Activated naive CD8-positive, alpha-beta T cell treated with anti-CD3 and anti-CD28 coated beads, Interleukin-2, amount 50 U/mL, for 24 hours (primary cell): ENCODE data around the gene TXNDC2.

Source experiments
- ATAC-seq: fragments of 150-1000 bp; cut with Tn5 transposase; one replicate; pipeline ENCODE4 v1.10.0; 2021
- DNase-seq: peaks from one replicate; pipeline ENCODE4 v3.0.0; 2021
- H3K27ac Mint-ChIP-seq: one replicate; pipeline ENCODE4 v1.8.0; 2021; ENCODE audit warnings: mild to moderate bottlenecking, mixed read lengths
- H3K27me3 Mint-ChIP-seq: one replicate; pipeline ENCODE4 v1.8.0; 2021; ENCODE audit warnings: mixed read lengths
- H3K36me3 Mint-ChIP-seq: one replicate; pipeline ENCODE4 v1.8.0; 2021; ENCODE audit warnings: low read depth, mixed read lengths
- H3K4me1 Mint-ChIP-seq: one replicate; pipeline ENCODE4 v1.8.0; 2021; ENCODE audit warnings: mixed read lengths
- H3K4me3 Mint-ChIP-seq: one replicate; pipeline ENCODE4 v1.8.0; 2021; ENCODE audit warnings: mild to moderate bottlenecking, moderate library complexity, mixed read lengths
- H3K9me3 Mint-ChIP-seq: one replicate; pipeline ENCODE4 v1.8.0; 2021; ENCODE audit warnings: mixed read lengths

Gene TXNDC2

DNA sequence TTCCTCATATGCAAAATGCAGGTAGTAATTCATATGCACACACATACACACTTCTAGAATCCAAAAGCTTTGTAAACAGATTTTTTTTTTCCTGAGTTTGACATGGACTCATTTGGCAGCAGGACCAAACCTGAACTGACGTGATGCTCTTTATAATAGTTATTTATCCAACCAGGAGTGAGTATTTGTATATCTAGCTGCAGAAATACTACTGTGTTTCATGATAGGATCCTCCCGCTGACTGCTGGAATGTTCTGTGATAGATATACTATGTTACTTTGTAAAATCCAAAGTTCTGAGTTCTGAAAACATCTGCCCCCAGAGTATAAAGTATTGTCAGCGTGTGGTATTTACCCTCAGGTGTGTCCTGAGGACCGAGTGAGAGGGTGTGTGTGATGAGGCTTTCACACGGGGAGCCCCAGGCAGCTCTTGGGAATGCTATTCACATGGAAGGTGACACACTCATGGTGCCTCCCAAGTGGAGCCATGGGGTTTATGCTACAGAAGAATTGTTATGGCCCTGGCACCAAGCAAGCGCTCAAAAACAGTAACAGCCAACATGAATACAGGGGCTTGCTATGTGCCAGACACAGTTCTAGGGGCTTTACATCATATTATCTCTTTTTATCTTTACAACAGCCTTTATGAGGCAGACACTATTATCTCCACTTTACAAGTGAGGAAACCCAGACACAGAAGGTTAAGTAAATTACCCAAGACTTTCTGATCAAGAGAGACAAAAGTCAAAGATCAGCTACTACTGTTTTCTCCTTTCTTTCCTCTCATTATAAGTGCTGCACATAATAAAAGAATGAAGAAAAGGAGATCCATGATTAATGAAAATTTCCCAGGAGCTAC lies 16.7 kb upstream of the TXNDC2 start:
- peaks cover 23% of the 10 kb centered on the region for H3K27me3 Mint-ChIP-seq
- no peak for ATAC-seq
- no peak for DNase-seq
- H3K4me3 Mint-ChIP-seq = no peak overlapping the region
- peaks cover 10% of the 10 kb centered on the region for H3K4me1 Mint-ChIP-seq
- H3K36me3 Mint-ChIP-seq = no peaks in the 10 kb centered on the region
- H3K9me3 Mint-ChIP-seq = peaks cover 19% of the 10 kb centered on the region
- H3K27ac Mint-ChIP-seq = no peak overlapping the region

GRCh38 chr18:9869715-9870430 lies 15.9 kb upstream of the TXNDC2 start:
- no peak overlapping the region for H3K27ac Mint-ChIP-seq
- H3K27me3 Mint-ChIP-seq = peaks cover 23% of the 10 kb centered on the region
- ATAC-seq (no peak), DNase-seq (no peak)
- no peaks in the 10 kb centered on the region for H3K36me3 Mint-ChIP-seq
- H3K4me3 Mint-ChIP-seq = no peak overlapping the region
- peaks cover 10% of the 10 kb centered on the region for H3K4me1 Mint-ChIP-seq
- H3K9me3 Mint-ChIP-seq = peaks cover 19% of the 10 kb centered on the region

GRCh38 chr18:9870431-9871008 lies 15.3 kb upstream of the TXNDC2 start:
- H3K27ac Mint-ChIP-seq = no peak overlapping the region
- no peak for ATAC-seq
- peaks cover 14% of the 10 kb centered on the region for H3K9me3 Mint-ChIP-seq
- H3K27me3 Mint-ChIP-seq = peaks cover 23% of the 10 kb centered on the region
- no peak for DNase-seq
- H3K4me3 Mint-ChIP-seq = no peak overlapping the region
- H3K4me1 Mint-ChIP-seq = peaks cover 10% of the 10 kb centered on the region
- H3K36me3 Mint-ChIP-seq = no peaks in the 10 kb centered on the region

- H3K9me3 Mint-ChIP-seq = peaks cover 6% of the 10 kb centered on the region
- H3K4me3 Mint-ChIP-seq = no peak overlapping the region
- no peak for DNase-seq
- H3K27me3 Mint-ChIP-seq = peaks cover 22% of the 10 kb centered on the region
- no peak overlapping the region for H3K27ac Mint-ChIP-seq
- no peaks in the 10 kb centered on the region for H3K36me3 Mint-ChIP-seq
- peaks cover 11% of the 10 kb centered on the region for H3K4me1 Mint-ChIP-seq
- ATAC-seq = no peak
Observed at GRCh38 chr18:9871244-9871746, 14.5 kb upstream of the TXNDC2 start.

DNA sequence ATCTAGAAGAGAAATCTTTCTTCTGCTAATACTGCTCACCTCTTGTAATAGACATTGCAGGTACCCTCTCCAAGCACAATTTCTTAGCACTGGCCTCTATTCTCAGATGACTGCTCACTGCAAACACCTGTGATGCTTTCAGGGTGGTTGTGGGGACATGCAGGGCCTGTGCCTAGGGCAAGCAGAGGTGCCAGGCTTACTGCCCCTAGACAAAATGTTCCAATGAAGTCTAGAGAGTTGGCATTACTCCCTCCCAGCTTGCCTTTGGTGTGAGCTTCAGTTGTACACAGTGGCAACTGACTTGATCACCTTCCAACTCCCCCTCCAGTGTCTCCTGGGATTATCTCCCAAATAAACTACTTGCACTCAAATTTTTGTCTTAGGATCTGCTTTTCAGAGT lies 12.9 kb upstream of the TXNDC2 start:
- ATAC-seq (no peak), DNase-seq (no peak)
- H3K36me3 Mint-ChIP-seq = no peaks in the 10 kb centered on the region
- H3K4me1 Mint-ChIP-seq = peaks cover 24% of the 10 kb centered on the region
- peaks cover 20% of the 10 kb centered on the region for H3K27me3 Mint-ChIP-seq
- H3K4me3 Mint-ChIP-seq = no peak overlapping the region
- no peaks in the 10 kb centered on the region for H3K9me3 Mint-ChIP-seq
- H3K27ac Mint-ChIP-seq = no peak overlapping the region

- peaks cover 23% of the 10 kb centered on the region for H3K4me1 Mint-ChIP-seq
- H3K36me3 Mint-ChIP-seq = no peaks in the 10 kb centered on the region
- ATAC-seq = no peak
- peaks cover 16% of the 10 kb centered on the region for H3K27me3 Mint-ChIP-seq
- no peak overlapping the region for H3K27ac Mint-ChIP-seq
- no peak overlapping the region for H3K4me3 Mint-ChIP-seq
- no peaks in the 10 kb centered on the region for H3K9me3 Mint-ChIP-seq
- no peak for DNase-seq
Observed at GRCh38 chr18:9874728-9875127, 11.0 kb upstream of the TXNDC2 start.

DNA sequence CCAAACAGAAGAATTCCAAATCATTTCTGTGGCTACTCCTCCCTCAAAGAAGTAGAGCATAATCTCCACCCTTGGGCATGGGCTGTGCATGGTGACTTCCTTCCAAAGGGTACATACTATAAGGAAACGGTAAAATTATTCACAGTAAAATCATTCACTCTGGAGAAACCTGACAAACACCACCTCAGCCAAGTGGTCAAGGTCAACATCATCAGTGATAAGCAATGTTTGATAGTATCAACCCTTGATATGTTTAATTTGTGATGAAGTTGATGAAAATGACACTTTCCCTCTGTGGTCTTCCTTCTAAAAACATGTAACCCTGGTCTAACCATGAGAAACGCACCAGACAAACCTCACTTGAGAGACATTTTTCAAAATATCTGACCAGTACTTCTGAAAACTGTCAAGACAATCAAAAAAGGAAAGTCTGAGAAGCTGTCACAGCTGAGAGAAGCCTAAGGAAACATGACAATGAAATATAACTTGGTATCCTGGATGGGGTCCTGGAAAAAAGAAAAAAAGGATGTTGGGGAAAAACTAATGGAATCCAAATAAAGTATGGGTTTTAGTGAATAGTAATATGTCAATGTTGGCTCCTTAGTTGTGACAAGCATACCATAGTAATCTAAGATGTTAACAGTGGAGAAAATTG lies 9.4 kb upstream of the TXNDC2 start:
- Mint-ChIP-seq H3K4me1 (peaks cover 13% of the 10 kb centered on the region), H3K9me3 (no peaks in the 10 kb centered on the region), H3K27ac (no peak overlapping the region), H3K4me3 (no peak overlapping the region), H3K27me3 (peaks cover 9% of the 10 kb centered on the region), H3K36me3 (no peaks in the 10 kb centered on the region)
- DNase-seq (no peak), ATAC-seq (no peak)

GRCh38 chr18:9876867-9877654 lies 8.7 kb upstream of the TXNDC2 start:
- Mint-ChIP-seq H3K9me3 (no peaks in the 10 kb centered on the region), H3K27me3 (peaks cover 5% of the 10 kb centered on the region), H3K27ac (no peak overlapping the region), H3K36me3 (no peaks in the 10 kb centered on the region), H3K4me1 (peaks cover 13% of the 10 kb centered on the region), H3K4me3 (no peak overlapping the region)
- ATAC-seq = peak; percentile 83
- DNase-seq = no peak

GRCh38 chr18:9877655-9878014 lies 8.1 kb upstream of the TXNDC2 start:
- H3K27ac Mint-ChIP-seq = no peak overlapping the region
- H3K9me3 Mint-ChIP-seq = no peaks in the 10 kb centered on the region
- H3K4me1 Mint-ChIP-seq = peaks cover 13% of the 10 kb centered on the region
- no peaks in the 10 kb centered on the region for H3K36me3 Mint-ChIP-seq
- no peak for ATAC-seq
- peaks cover 5% of the 10 kb centered on the region for H3K27me3 Mint-ChIP-seq
- no peak overlapping the region for H3K4me3 Mint-ChIP-seq
- no peak for DNase-seq

GRCh38 chr18:9878095-9878494 lies 7.7 kb upstream of the TXNDC2 start:
- H3K27ac Mint-ChIP-seq = no peak overlapping the region
- H3K36me3 Mint-ChIP-seq = no peaks in the 10 kb centered on the region
- DNase-seq (no peak), ATAC-seq (no peak)
- no peaks in the 10 kb centered on the region for H3K9me3 Mint-ChIP-seq
- H3K27me3 Mint-ChIP-seq = peaks cover 5% of the 10 kb centered on the region
- no peak overlapping the region for H3K4me3 Mint-ChIP-seq
- H3K4me1 Mint-ChIP-seq = peaks cover 13% of the 10 kb centered on the region

DNA sequence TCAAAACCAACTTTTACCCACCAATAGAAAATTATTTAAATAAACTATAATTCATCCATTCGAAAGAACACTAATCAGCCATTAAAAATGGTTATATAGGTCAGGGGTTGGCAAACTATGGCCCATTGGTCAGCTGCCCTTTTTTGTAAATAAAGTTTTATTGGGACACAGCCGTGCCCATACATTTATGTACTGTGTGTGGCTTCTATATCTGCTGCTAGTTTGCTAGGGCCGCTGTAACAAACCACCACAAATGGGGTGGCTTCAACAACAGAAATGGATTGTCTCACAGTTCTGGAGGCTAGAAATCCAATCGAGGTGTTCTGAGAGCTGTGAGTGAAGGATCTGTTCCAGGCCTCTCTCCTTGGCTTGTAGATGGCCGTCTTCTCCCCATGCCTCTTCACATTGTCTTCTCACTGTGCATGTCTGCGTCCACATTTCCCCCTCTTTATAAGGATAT lies 7.0 kb upstream of the TXNDC2 start:
- Mint-ChIP-seq H3K36me3 (no peaks in the 10 kb centered on the region), H3K9me3 (no peaks in the 10 kb centered on the region), H3K27me3 (peaks cover 3% of the 10 kb centered on the region), H3K4me1 (peaks cover 13% of the 10 kb centered on the region), H3K27ac (no peak overlapping the region), H3K4me3 (no peak overlapping the region)
- DNase-seq (no peak), ATAC-seq (no peak)

GRCh38 chr18:9884090-9884489 lies 1.7 kb upstream of the TXNDC2 start:
- ATAC-seq = no peak
- no peak for DNase-seq

DNA sequence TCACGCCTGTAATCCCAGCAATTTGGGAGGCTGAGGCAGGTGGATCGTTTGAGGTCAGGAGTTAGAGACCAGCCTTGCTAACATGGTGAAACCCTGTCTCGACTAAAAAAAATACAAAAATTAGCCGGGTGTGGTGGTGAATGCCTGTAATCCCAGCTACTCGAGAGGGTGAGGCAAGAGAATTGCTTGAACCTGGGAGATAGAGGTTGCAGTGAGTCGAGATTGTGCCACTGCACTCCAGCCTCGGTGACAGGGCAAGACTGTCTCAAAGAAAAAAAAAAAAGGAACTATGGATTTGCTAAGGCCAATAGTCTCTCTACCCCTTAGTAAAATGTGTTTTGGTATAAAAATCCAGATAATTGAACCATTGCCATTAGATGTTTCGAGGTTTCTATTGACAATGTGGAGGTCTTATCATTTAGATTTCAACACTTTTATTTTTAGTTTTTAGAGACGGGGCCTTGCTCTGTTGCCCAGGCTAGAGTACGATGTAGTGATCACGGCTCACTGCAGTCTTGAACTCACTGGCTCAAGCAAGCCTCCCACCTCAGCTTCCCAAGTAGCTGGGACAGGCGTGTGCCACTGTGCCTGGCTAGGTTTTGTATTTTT lies 1.1 kb upstream of the TXNDC2 start:
- Mint-ChIP-seq H3K36me3 (no peaks in the 10 kb centered on the region), H3K27ac (no peak overlapping the region), H3K4me1 (no peaks in the 10 kb centered on the region), H3K27me3 (no peaks in the 10 kb centered on the region), H3K4me3 (no peak overlapping the region), H3K9me3 (no peaks in the 10 kb centered on the region)
- no peak for DNase-seq
- ATAC-seq = no peak

More at GRCh38 chr18:9884090-9884489, 1.7 kb upstream of the TXNDC2 start:
- H3K9me3 Mint-ChIP-seq = no peaks in the 10 kb centered on the region
- no peaks in the 10 kb centered on the region for H3K36me3 Mint-ChIP-seq
- no peaks in the 10 kb centered on the region for H3K4me1 Mint-ChIP-seq
- no peak overlapping the region for H3K27ac Mint-ChIP-seq
- peaks cover under 1% of the 10 kb centered on the region for H3K27me3 Mint-ChIP-seq
- no peak overlapping the region for H3K4me3 Mint-ChIP-seq
